Activated gamma-delta T cell treated with Interleukin-2 at 50 U/mL for 16 hours (primary cell): ENCODE data around the gene PPWD1.

Experiments
- DNase-seq: peaks from one replicate; pipeline ENCODE4 v3.0.0-alpha.2; 2020

Gene PPWD1

DNA sequence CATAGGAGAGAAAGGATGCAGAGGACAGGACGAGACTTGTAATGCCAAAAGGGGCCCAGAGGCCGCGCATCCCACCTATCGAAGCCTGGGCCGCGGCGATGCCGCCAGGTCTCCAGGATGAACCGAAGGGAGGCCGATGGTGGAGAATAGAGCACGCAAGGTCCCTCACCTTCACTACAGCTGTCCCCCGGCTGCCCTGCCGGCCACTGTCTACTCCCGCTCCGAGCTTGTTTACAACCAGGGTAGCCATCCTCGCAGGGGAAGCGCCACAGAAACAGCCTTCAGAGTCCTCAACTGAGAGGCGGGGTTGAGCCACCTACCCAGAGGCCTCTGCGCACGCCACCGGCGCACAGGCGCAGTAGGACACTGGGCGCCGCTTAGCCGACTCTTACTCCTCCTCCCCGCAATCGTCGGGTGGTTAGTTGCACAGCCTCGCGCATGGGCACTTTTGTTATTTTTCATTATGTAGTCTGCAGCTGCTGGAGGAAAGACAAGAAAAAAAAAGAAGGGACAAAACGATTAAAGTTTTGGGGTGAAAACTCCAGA, 61.0 kb downstream of the PPWD1 start, which contains the start of gene TRIM23:
TRIM23 (minus strand) TSS at position 309 of the 546 bp plus-strand sequence; CDS start at position 250, 59 bp downstream.
- peak; percentile 88 for DNase-seq

DNA sequence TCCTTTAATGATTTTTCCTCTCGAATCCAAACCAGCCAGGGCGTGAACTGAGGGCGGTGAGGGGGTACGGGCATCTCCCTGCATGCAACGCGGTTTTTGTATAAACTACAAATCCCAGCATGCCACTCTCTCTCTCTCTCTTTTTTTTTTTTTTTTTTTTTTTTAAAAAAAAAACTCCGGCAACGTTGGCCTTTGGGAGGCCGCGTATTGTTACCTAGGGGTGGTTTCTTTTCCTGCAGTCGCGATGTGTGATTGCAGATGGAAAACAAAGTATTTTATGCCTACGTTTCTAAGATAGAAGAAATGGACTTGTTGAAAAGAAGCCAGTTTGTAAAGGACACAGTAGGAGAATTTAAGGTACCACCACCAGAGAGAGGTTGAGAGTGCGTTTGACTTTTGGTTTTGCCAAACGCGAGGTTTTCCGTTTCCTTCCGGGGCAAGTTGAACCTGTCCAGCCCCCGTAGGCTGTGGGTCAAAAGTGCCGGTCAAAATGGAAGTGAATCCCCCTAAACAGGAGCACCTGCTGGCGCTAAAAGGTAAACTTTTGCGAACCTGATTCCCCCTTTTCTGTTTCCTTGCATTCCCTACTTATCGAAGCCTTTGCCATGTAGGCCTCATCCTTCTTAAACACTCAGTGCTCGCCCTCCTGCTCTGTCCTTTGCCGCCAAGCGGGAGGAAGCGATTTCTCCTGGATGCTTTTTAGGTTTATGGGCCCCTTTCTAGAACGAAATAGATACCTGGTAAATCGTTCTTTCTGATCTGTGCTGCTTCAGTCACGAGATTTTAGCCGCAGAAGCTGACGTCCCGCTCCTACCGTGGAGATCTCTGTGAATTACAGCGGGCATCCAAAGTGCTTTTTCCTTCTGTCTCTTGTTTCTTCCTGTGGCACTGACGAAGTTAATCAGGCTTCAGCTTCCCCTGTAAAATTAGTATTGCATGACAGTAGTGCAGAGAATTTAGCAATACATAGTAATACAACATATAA, 61.8 kb downstream of the PPWD1 start, which contains the start of the genes SHLD3 and TRAPPC13:
SHLD3 (plus strand) TSS at position 457 of the 985 bp plus-strand sequence. CDS start 4,561 bp downstream, outside the sequence.
TRAPPC13 (plus strand) TSS at position 457 of the 985 bp plus-strand sequence; CDS start at position 491, 34 bp downstream.
- DNase-seq, result peak; percentile 82

DNA sequence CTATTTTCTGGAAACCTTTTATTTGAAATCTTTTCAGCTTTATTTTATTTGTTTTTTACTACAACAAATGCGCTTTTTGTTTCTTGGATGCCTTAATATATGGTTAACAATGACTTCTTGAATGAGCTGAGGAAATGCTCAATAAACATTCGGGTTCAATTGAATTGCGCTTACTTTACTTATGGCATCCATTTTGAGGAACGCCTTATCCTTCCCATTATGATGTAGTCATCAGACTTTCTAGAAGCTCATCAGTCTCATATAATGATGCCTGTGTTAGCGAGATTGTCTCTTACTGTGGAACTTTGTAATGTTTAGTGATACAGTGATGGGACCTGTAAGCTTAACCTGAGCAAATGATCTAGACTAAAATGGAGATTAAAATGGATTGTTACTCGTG, 62.6 kb downstream of the PPWD1 start:
- no peak for DNase-seq

DNA sequence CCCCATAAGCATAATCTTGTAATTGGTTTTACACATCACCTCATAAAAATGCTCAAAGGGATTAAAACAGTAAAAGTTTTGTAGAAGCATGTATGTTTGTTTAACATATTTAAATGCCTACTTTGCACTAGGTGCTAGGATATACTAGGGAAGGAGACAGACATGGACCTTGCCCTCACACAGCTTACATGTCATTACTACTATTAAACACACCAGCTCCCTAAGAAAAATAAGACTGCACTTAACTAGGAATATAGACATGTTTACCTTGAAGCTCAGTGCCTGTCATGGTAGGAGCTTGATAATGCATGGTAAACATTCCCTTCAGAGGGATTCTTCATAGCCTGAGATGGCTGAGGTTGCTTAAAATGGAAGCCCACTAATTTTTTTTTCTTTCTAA, 67.9 kb downstream of the PPWD1 start:
- no peak for DNase-seq
